IMR-90 (cell line): ENCODE measurements around the gene EIF2S2. TPM values are rescaled to one million over a fixed set of nuclear protein-coding genes. Genes with fewer than 3 reads are reported as not detected.
"Not testable (repeated sequence)": the region's sequence is repeated elsewhere in the genome, so short reads cannot be mapped to it uniquely, and the experiment has no call there.

Source experiments
- ATAC-seq: fragments of 200-7000 bp; cut with Tn5 transposase; 2 replicates; pipeline ENCODE4 v1.9.1; 2020; ENCODE audit warnings: low read depth, mild to moderate bottlenecking, moderate library complexity
- BruUV-seq: library from RNA; stranded (reverse); fragments of 400-500 nt; replicated peaks from 2 replicates; lab custom pipeline; 2021; lab: Mats Ljungman, UMichigan
- CTCF ChIA-PET: fragments of 300-600 bp; formaldehyde crosslinking; extraction: SDS; loops from one replicate; lab custom pipeline; 2021; ENCODE audit warnings: antibody characterized with exemption; lab: Yijun Ruan, JAX
- POLR2A ChIA-PET: fragments of 300-600 bp; sonication (Branson Sonifier 250); formaldehyde crosslinking; loops from one replicate; lab custom pipeline; 2022; ENCODE audit warnings: antibody characterized with exemption; ENCODE audit not compliant: unreplicated experiment; lab: Charles Lee
- DNase-seq: peaks from one replicate; pipeline ENCODE4 v3.0.0; 2013
- H2AFZ ChIP-seq: replicated peaks from 2 replicates; pipeline ENCODE3; 2013; ENCODE audit warnings: low read length, mild to moderate bottlenecking; ENCODE audit not compliant: poor library complexity
- H2AK5ac ChIP-seq: 2 replicates; pipeline ENCODE4 v1.6.1; 2013; ENCODE audit warnings: low read depth, low read length, inconsistent platforms
- H2AK9ac ChIP-seq: replicated peaks from 2 replicates; pipeline ENCODE3; 2013; ENCODE audit warnings: mild to moderate bottlenecking, low read depth, low read length, moderate library complexity; ENCODE audit not compliant: poor library complexity
- H2BK120ac ChIP-seq: 2 replicates; pipeline ENCODE4 v1.6.1; 2013; ENCODE audit warnings: low read depth, low read length, inconsistent platforms
- H2BK15ac ChIP-seq: 3 replicates; pipeline ENCODE4 v1.6.1; 2013; ENCODE audit warnings: low read depth, low read length, inconsistent platforms
- H2BK20ac ChIP-seq: 2 replicates; pipeline ENCODE4 v1.6.1; 2013; ENCODE audit warnings: low read depth, mild to moderate bottlenecking, inconsistent platforms, low read length, moderate library complexity
- H2BK5ac ChIP-seq: 2 replicates; pipeline ENCODE4 v1.6.1; 2013; ENCODE audit warnings: mild to moderate bottlenecking, low read depth, low read length, inconsistent platforms; ENCODE audit not compliant: poor library complexity, severe bottlenecking
- H3K14ac ChIP-seq: replicated peaks from 2 replicates; pipeline ENCODE4 v1.6.1; 2013; ENCODE audit warnings: low read depth, low read length, inconsistent platforms
- H3K18ac ChIP-seq: 2 replicates; pipeline ENCODE4 v1.6.1; 2013; ENCODE audit warnings: low read depth, low read length, control low read depth
- H3K23ac ChIP-seq: 2 replicates; pipeline ENCODE4 v1.6.1; 2013; ENCODE audit warnings: low read depth, low read length, inconsistent platforms
- H3K27ac ChIP-seq: 2 replicates; pipeline ENCODE4 v1.5.1; 2013; ENCODE audit warnings: mild to moderate bottlenecking, control low read depth, low read length; ENCODE audit not compliant: insufficient read depth
- H3K27me3 ChIP-seq: 2 replicates; pipeline ENCODE4 v1.6.1; 2013; ENCODE audit warnings: low read length; ENCODE audit not compliant: control insufficient read depth, insufficient read depth
- H3K36me3 ChIP-seq: 2 replicates; pipeline ENCODE4 v1.6.1; 2013; ENCODE audit warnings: low read length, mixed read lengths; ENCODE audit not compliant: control insufficient read depth, insufficient read depth
- H3K4ac ChIP-seq: 2 replicates; pipeline ENCODE4 v1.6.1; 2013; ENCODE audit warnings: low read depth, low read length, inconsistent platforms
- H3K4me1 ChIP-seq: 2 replicates; pipeline ENCODE4 v1.6.1; 2013; ENCODE audit warnings: low read length, mixed read lengths; ENCODE audit not compliant: control insufficient read depth, insufficient read depth
- H3K4me2 ChIP-seq: 2 replicates; pipeline ENCODE4 v1.6.1; 2013; ENCODE audit warnings: low read depth, mild to moderate bottlenecking, control low read depth, low read length, moderate library complexity
- H3K4me3 ChIP-seq: 2 replicates; pipeline ENCODE4 v1.5.1; 2013; ENCODE audit warnings: low read depth, mild to moderate bottlenecking, control low read depth, low read length, moderate library complexity; ENCODE audit not compliant: insufficient read depth
- H3K56ac ChIP-seq: 2 replicates; pipeline ENCODE4 v1.6.1; 2013; ENCODE audit warnings: low read length, inconsistent platforms; ENCODE audit not compliant: insufficient read depth; ENCODE audit errors: extremely low read depth
- H3K79me1 ChIP-seq, 2 experiments: 2 replicates each; pipeline ENCODE4 v1.6.1; 2013; ENCODE audit warnings: low read length in 2 of 2, inconsistent platforms in 1 of 2, low read depth in 1 of 2
- H3K9ac ChIP-seq: 2 replicates; pipeline ENCODE4 v1.6.1; 2013; ENCODE audit warnings: low read depth, low read length, control low read depth
- H3K9me1 ChIP-seq: 2 replicates; pipeline ENCODE4 v1.6.1; 2013; ENCODE audit warnings: low read length, inconsistent platforms; ENCODE audit not compliant: insufficient read depth
- H3K9me3 ChIP-seq: 2 replicates; pipeline ENCODE4 v1.6.1; 2013; ENCODE audit warnings: low read length; ENCODE audit not compliant: control insufficient read depth, insufficient read depth
- H4K20me1 ChIP-seq: 2 replicates; pipeline ENCODE4 v1.6.1; 2013; ENCODE audit warnings: low read length, inconsistent platforms; ENCODE audit not compliant: insufficient read depth
- H4K5ac ChIP-seq: 2 replicates; pipeline ENCODE4 v1.6.1; 2013; ENCODE audit warnings: mild to moderate bottlenecking, low read depth, low read length, control low read depth
- H4K8ac ChIP-seq, 2 experiments: 2 replicates each; pipeline ENCODE4 v1.6.1; 2013; ENCODE audit warnings: low read depth in 2 of 2, low read length in 2 of 2, control low read depth in 1 of 2, inconsistent platforms in 1 of 2
- H4K91ac ChIP-seq: 2 replicates; pipeline ENCODE4 v1.6.1; 2013; ENCODE audit warnings: low read depth, low read length, inconsistent platforms; ENCODE audit not compliant: insufficient read depth
- WGBS, 2 experiments: methylation state at CpG; one replicate each; pipeline versions ENCODE4 v1.1.5 to v1.1.7; 2013; ENCODE audit warnings: missing lambda C conversion rate in 2 of 2; ENCODE audit not compliant: insufficient read length in 1 of 2; ENCODE audit errors: extremely low coverage in 2 of 2; 5-methylcytosine and 5-hydroxymethylcytosine counted together
- dilution Hi-C: fragments of 300-500 bp; cut with HindIII; formaldehyde crosslinking; loops from one replicate; pipeline ENCODE4 v1.14.3; 2018; ENCODE audit warnings: low sequenced_read_pairs; ENCODE audit not compliant: unreplicated experiment
- in situ Hi-C: fragments of 300-500 bp; cut with MboI; formaldehyde crosslinking; loops from 3 replicates; pipeline ENCODE4 v1.14.3; 2019; ENCODE audit warnings: low sequenced_read_pairs, inconsistent platforms, mixed read lengths
- intact Hi-C: fragments of 100-400 bp; cut with micrococcal nuclease; formaldehyde crosslinking; loops from 2 replicates; pipeline ENCODE4 v1.10.0; 2022
- polyA plus RNA-seq, 3 experiments: library from polyadenylated mRNA; depleted of rRNA; stranded (reverse); fragments of >200 nt; gene quantifications; 2 replicates each; pipeline ENCODE4 v1.2.3, GENCODE V29; 2012; ENCODE audit warnings: low replicate concordance in 1 of 3
- total RNA-seq: library from RNA; depleted of rRNA; stranded (reverse); fragments of >200 nt; gene quantifications from 2 replicates; pipeline ENCODE4 v1.2.3, GENCODE V29; 2012

Gene EIF2S2
- total and polyA plus RNA-seq, 2 of the 4 experiments (the other 2 are of a cell fraction), result 61.7 to 66.9 TPM

GRCh38 chr20:34132491-34132890 lies 20.4 kb upstream of the EIF2S2 start:
- H2AFZ ChIP-seq, H3K23ac ChIP-seq, dilution Hi-C loops, H3K79me1 ChIP-seq, H3K18ac ChIP-seq, H4K5ac ChIP-seq, H4K91ac ChIP-seq, H3K56ac ChIP-seq, H3K9me3 ChIP-seq, BruUV-seq, DNase-seq, H3K14ac ChIP-seq, H3K27me3 ChIP-seq, H3K4me1 ChIP-seq, H4K8ac ChIP-seq, ATAC-seq, intact Hi-C loops, H2AK9ac ChIP-seq, H3K9ac ChIP-seq, H3K36me3 ChIP-seq, H3K4ac ChIP-seq, H3K9me1 ChIP-seq, H3K4me2 ChIP-seq, H2AK5ac ChIP-seq, H3K4me3 ChIP-seq, CTCF ChIA-PET, POLR2A ChIA-PET, H2BK15ac ChIP-seq, H2BK20ac ChIP-seq, H2BK120ac ChIP-seq, H2BK5ac ChIP-seq, H3K27ac ChIP-seq, H4K20me1 ChIP-seq: not testable (repeated sequence)
- no CpG with 5 or more reads among the region's 26 CpGs for WGBS, 2 experiments
- in situ Hi-C loops, result loop anchor here (10.0 kb wide), 1 partner anchor 268 kb away; no protein-coding TSS in a partner anchor
